HepG2 (cell line): Measurements from ENCODE around the gene HOXA11. TPM values are rescaled to one million over a fixed set of nuclear protein-coding genes. Genes with fewer than 3 reads are reported as not detected.

ENCODE experiments used
- HINFP ChIP-seq: sonication (generic); formaldehyde crosslinking; IDR thresholded peaks from 2 replicates; pipeline ENCODE4 v1.4.0; 2020; ENCODE audit warnings: low read depth, mild to moderate bottlenecking, missing genetic modification reagents
- JUNB ChIP-seq: sonication (generic); formaldehyde crosslinking; IDR thresholded peaks from 2 replicates; pipeline ENCODE4 v1.8.0; 2022; ENCODE audit warnings: missing genetic modification reagents, mild to moderate bottlenecking, borderline replicate concordance
- KLF12 ChIP-seq: sonication (generic); formaldehyde crosslinking; IDR thresholded peaks from 2 replicates; pipeline ENCODE4 v1.4.0; 2020; ENCODE audit warnings: missing genetic modification reagents, borderline replicate concordance
- MAFG ChIP-seq: sonication (generic); formaldehyde crosslinking; IDR thresholded peaks from 2 replicates; pipeline ENCODE4 v1.5.1; 2020; ENCODE audit warnings: mild to moderate bottlenecking, missing genetic modification reagents
- NONO ChIP-seq, 2 experiments: fragments of 450-650 bp in 1 of 2; sonication (generic) in 1 of 2; formaldehyde crosslinking in 1 of 2; IDR thresholded peaks in 1 of 2; conservative IDR thresholded peaks in 1 of 2; 2 replicates each; pipeline versions ENCODE4 v1.6.1 to v1.8.0; 2017 to 2022; ENCODE audit warnings: mild to moderate bottlenecking in 1 of 2, missing genetic modification reagents in 1 of 2, moderate library complexity in 1 of 2
- REL ChIP-seq: sonication (generic); formaldehyde crosslinking; conservative IDR thresholded peaks from 2 replicates; pipeline ENCODE4 v1.8.0; 2022; ENCODE audit warnings: mild to moderate bottlenecking, missing genetic modification reagents, moderate library complexity
- SNAPC4 ChIP-seq: sonication (generic); formaldehyde crosslinking; IDR thresholded peaks from 2 replicates; pipeline ENCODE4 v1.4.0; 2020; ENCODE audit warnings: mild to moderate bottlenecking, missing genetic modification reagents
- THAP11 ChIP-seq: IDR thresholded peaks from 2 replicates; pipeline ENCODE4 v1.6.1; 2016; ENCODE audit warnings: missing biosample characterization, missing genetic modification reagents
- THAP8 ChIP-seq: sonication (generic); formaldehyde crosslinking; IDR thresholded peaks from 2 replicates; pipeline ENCODE4 v1.5.1; 2020; ENCODE audit warnings: missing genetic modification reagents, mild to moderate bottlenecking, borderline replicate concordance
- THRA ChIP-seq: sonication (generic); formaldehyde crosslinking; IDR thresholded peaks from 2 replicates; pipeline ENCODE4 v1.4.0; 2020; ENCODE audit warnings: missing genetic modification reagents, borderline replicate concordance
- ZBTB43 ChIP-seq: sonication (generic); formaldehyde crosslinking; conservative IDR thresholded peaks from 2 replicates; pipeline ENCODE4 v1.4.0; 2020; ENCODE audit warnings: missing genetic modification reagents
- ZMYM4 ChIP-seq: sonication (generic); formaldehyde crosslinking; IDR thresholded peaks from 2 replicates; pipeline ENCODE4 v1.8.1; 2023; ENCODE audit warnings: mild to moderate bottlenecking, missing genetic modification reagents
- ZNF138 ChIP-seq: sonication (generic); formaldehyde crosslinking; IDR thresholded peaks from 2 replicates; pipeline ENCODE4 v1.5.0; 2020; ENCODE audit warnings: mild to moderate bottlenecking, low read depth, missing genetic modification reagents
- ZNF580 ChIP-seq: IDR thresholded peaks from 2 replicates; pipeline ENCODE4 v1.6.1; 2016; ENCODE audit warnings: low read depth, borderline replicate concordance
- ZNF710 ChIP-seq: sonication (generic); formaldehyde crosslinking; IDR thresholded peaks from 2 replicates; pipeline ENCODE4 v1.5.0; 2020; ENCODE audit warnings: mild to moderate bottlenecking, missing genetic modification reagents, borderline replicate concordance
- ZNF720 ChIP-seq: sonication (generic); formaldehyde crosslinking; IDR thresholded peaks from 2 replicates; pipeline ENCODE4 v1.4.0; 2020; ENCODE audit warnings: missing genetic modification reagents
- polyA plus RNA-seq, 8 experiments: library from polyadenylated mRNA; depleted of rRNA in 3 of 8; stranded (reverse) in 7 of 8; unstranded in 1 of 8; fragments of >200 nt; fragmentation: Illumina TruSeq in 4 of 8; extraction: Trizol in 4 of 8; gene quantifications; 2 replicates each; pipeline versions ENCODE4 v1.2.1 to v1.2.3, GENCODE V29; 2011 to 2016; ENCODE audit warnings: low read depth in 4 of 8, missing spikeins in 1 of 8, mixed read lengths in 1 of 8; ENCODE audit not compliant: insufficient read depth in 1 of 8
- total RNA-seq, 5 experiments: library from RNA; depleted of rRNA; stranded (reverse); fragments of >200 nt; fragmentation: Illumina TruSeq; extraction: Trizol; gene quantifications; 2 replicates each; pipeline ENCODE4 v1.2.3, GENCODE V29; 2016; ENCODE audit warnings: low read depth in 1 of 5

HOXA11 gene
- total and polyA plus RNA-seq, 2 of the 13 experiments (the other 11 are each of a cell fraction or from before 2014, with no cell fraction given): not detected

GRCh38 chr7:27161214-27161720, 23.8 kb downstream of the HOXA11 start (continued):
- TF ChIP-seq KLF12 (CRISPR knock-in tag) (no peak), THAP11 (no peak), ZNF580 (CRISPR knock-in tag) (no peak), ZMYM4 (CRISPR knock-in tag) (0 out of 2 replicates have a peak, but pooled peaks have one; percentile 6), ZBTB43 (CRISPR knock-in tag) (no peak), SNAPC4 (CRISPR knock-in tag) (no peak), REL (CRISPR knock-in tag) (no peak), ZNF720 (CRISPR knock-in tag) (no peak), NONO (IDR thresholded peaks at IDR 0.05) (no peak), NONO (CRISPR knock-in tag; conservative IDR thresholded peaks at IDR 0.05) (no peak), JUNB (CRISPR knock-in tag) (no peak), THRA (CRISPR knock-in tag) (no peak), MAFG (CRISPR knock-in tag) (no peak), THAP8 (no peak), HINFP (CRISPR knock-in tag) (no peak), ZNF710 (CRISPR knock-in tag) (no peak), ZNF138 (CRISPR knock-in tag) (0 out of 2 replicates have a peak, but pooled peaks have one; percentile 41)
